ENCODE results near the gene PLLP.
"Not testable (repeated sequence)": the region's sequence is repeated elsewhere in the genome, so short reads cannot be mapped to it uniquely, and the experiment has no call there.

Gene PLLP

DNA sequence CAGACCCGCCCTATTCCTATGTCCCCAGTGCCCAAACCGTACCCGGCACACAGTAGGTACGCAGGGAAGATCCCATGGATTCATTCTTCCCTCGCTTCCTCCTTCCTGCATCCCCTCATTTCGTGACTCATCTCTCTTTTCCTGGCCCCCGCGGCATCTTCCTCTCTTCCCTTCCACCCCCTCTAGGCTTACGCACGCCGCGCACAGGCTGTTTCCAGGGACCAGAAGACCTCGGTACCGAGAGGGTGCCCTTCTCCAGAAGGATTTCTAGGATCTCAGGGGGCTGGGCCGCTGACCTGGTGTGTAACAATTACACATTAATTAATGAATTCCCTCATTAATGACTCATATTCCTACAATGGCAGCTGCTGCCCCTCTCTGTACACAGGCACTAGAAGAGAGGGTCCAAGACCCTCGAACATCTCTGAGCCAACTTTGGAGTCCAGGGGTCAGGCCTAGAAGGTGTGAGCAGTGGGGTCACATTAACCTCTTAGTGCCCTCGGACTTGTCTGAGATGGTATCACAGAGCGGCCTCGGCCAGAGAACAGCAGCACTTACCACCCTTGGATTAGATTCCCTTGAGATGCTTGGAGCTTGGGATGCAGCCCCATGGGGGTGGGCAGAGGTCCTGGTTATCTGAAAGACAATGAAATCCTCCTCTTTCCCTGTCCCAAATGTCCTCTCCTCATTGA, 16.8 kb upstream of the PLLP start:
- no peak for DNase-seq

DNA sequence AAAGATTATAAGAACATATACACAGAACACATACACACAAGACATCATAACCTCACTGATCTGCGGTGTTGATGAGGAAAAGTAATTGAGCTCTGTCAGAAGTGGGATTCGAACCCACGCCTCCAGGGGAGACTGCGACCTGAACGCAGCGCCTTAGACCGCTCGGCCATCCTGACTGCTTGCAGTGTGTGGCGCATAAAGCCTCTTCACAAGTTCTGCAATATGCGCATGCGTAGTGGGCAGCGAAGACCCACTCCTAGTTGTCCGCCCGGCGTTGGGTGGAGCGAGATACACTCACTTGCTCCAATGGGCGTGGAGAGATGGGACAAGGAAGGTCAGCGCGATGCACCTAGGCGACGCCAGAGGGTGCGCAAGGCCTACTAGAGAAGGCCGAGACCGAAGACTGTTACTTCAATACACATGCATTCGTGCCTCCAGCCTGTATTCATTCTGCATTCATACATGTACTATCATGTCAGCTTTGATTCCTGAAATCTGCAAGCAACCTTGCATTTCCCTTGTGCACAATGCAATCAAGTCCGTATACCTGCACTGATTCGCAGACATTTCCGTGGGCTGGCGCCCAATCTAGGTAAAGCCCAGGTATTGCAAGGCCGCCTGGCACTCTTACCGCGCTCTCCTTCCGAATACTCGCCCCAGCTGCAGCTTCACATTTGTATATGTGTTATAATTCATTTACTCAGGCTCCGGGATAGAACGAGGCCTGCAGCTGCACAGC, 16.1 kb upstream of the PLLP start:
- DNase-seq = peak; percentile 100

- peak; percentile 81 for DNase-seq
Measured at GRCh38 chr16:57299719-57300386, 15.4 kb upstream of the PLLP start.

DNA sequence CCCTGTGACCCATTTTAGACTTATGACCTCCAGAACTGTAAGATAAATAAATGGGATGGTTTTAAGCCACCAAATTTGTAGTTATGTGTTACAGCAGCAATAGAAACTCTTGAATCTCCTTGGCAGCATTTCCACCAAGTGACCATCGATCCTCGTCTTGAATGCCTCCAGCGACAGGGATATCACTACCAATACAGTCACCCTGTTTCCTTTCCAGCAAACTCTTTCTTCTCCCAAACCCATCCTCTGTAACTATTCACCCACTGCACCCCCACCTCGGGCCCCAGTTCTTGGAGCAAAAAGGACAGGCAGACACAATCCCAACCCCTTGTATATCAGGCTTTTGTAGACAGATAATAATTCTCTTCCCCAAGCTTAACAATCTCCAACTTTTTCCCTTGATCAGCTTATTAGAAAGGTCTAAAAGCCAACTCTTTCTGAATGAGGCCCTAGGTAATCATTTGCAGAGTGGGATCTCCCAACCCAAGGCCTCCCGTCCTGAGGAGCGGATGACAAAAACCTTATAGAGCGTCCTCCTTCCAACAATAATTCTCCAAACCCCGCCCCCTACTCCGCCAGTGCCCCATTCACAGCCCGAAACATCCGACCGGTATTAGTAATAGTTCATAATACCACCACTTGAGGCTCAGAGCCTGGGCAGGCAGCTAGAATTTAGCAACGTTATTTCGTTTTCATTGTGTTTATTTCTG, 14.7 kb upstream of the PLLP start:
- DNase-seq = no peak

DNA sequence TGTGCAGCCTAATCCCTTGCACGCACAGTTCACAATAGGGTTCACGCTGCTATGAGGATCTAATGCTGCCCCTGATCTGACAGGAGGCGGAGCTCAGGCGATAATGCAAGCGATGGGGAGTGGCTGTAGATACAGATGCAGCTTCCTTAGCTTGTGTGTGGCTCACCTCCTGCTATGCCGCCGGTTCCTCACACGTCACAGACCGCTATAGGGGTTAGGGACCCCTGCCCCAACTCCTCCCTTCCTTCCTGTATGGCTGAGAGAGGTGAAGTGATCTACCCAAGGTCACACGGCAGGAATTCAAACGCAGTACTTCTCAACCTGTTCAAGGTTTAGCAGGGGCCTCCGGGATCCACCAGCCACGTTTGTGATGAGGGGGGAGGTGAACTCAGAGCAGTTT, 13.4 kb upstream of the PLLP start:
- peak; percentile 56 for DNase-seq

DNA sequence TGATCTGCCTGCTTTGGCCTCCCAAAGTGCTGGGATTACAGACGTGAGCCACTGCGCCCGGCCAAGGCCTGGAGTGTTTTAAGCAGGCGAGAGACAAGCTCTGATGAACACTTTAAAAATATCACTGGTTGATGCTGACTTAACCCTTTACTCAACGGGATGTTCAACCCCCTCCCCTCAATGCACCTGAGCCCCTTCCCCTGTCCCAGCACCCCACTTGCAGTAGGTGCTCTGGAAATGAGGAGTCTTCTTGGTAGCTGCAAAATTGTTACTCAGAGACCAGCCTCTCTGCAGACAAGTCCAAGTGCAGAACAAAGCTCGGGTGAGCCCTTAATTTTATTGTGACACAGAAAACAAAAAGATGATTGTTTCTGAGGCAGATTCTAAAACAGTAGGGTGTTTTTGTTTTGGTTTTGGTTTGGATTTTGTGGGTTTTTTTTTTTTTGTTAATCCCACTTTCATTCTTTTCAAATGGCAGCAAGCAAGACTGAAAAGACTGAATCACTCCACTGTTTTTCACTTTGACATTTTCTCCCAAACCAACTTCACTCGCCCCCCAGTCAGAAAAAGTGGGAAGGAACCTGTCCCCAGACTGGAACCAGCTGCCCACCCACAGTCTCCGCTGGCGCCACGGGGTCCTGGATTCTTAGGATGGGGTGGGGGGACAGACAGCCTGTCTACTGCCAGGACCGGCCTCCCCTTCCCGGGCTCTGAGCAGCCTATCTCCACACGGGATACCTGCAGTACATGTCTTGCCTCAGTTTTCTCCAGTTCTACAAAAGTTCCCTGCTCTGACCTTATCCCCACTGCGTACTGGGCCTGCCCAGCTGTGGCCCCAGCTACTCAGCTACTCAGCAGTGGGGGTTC, 5.2 kb upstream of the PLLP start:
- no peak for DNase-seq

GRCh38 chr16:57285379-57285778, 907 bp upstream of the PLLP start:
- no peak for DNase-seq

- DNase-seq = no peak
Measured at GRCh38 chr16:57284952-57285363, 486 bp upstream of the PLLP start.

GRCh38 chr16:57283959-57284208, 588 bp downstream of the PLLP start:
- no peak for DNase-seq

DNA sequence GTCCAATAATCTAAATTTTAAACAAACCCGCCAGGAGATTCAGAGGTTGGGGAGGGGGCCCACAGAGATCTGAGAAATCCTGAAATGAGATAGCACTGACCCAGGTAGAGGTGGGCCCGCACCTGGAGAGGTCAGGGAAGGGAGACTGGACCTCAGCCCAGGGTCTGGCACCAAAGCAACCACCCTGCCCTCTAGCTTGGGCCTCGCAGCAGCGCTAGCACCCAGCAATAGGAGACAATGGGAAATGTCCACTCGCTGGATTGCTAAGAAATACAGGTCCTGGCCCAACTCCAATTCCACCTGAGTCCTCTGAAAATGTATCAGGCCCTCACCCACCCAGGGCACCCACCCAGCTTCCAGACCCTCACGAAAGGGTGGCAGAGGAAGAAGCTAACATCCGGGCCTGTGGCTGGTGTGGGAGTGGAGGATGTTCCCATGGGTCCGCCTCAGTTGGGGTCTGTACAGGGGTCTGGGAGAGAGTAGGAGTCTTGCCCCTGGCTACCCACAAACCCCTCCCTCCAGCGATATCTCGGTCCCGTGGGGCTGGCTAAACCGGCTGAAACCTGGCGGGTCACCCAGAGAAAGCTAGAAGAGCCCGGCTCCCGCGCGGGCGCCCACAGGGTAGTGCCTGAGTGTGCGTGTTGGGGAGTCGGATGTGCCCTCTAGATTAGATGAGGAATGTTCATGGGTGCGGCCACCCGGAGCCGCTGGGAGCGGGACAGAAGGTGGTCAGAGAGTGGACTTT, 1.1 kb downstream of the PLLP start:
- no peak for DNase-seq

DNA sequence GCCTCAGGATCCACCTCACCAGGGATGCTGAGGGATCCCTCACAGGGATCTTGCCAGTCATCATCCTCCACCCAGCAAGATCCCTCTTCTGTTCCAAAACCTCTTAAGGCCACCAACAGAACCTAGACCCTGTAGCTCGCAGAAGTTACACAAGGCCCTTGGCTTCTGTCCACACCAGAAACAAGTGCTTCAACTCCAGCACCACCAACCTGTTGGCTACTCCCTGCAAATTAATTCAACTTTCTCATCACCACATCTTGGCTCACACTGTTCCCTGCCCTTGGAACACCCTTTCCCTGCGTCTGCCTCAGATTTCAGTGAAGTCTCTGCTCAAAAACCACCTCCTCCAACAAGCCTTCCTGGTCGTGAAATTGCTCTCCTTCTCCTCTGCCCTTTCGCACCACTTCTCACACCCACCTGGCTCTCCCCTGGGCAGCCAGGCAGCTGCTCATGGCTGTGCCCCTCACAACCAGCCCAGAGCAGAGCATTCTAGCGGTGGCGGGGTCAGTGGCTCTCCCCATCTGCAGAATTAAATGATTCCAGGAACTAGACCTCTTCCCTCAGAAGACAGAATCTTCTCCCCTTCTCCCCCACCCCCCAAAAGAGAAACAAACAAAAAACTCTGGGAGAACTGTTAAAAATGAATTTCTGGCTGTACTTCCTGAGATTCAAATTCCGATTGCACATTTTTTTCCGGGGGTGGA, 1.8 kb downstream of the PLLP start:
- no peak for DNase-seq

DNA sequence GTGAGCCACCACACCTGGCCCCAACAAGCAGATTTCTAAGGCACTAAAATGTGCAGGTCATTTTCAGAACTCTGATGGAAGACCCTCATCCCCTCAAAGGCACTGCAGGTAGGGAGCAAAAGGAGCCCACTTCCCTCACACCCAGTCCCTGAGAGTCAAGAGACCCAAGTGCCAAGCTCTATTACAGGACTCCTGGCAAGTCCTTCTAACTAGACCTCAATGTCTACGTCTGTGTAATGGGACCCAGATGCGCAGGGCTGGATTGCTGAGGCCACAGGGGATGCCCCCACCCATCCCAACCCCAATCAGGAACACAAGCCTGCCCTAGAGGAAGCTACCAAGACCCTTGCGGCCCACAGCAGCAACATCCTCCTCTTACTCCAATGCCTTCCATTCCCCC, 2.7 kb downstream of the PLLP start:
- no peak for DNase-seq

GRCh38 chr16:57279780-57280638, 4.5 kb downstream of the PLLP start:
- no peak for DNase-seq

DNA sequence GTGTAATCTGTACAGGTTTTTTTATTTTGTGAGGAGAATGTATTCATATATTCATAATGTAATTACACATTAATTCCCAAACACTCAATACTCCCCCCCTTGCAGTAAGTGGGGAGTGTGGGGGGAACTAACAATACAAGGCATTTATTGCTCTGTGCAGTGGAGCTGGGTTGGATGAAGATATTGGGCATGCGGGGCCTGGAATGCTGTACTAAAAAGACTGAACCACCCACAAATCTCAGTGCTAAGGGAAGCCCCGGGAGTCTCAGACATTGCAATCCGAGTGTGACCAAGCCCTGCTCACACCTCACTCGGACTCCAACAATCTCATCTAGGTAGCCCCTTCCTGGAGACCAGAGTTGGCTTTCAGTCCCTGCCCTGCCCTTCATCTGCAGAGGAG, 6.0 kb downstream of the PLLP start:
- DNase-seq = no peak

GRCh38 chr16:57277586-57277985, 6.9 kb downstream of the PLLP start:
- DNase-seq = peak; percentile 45

DNA sequence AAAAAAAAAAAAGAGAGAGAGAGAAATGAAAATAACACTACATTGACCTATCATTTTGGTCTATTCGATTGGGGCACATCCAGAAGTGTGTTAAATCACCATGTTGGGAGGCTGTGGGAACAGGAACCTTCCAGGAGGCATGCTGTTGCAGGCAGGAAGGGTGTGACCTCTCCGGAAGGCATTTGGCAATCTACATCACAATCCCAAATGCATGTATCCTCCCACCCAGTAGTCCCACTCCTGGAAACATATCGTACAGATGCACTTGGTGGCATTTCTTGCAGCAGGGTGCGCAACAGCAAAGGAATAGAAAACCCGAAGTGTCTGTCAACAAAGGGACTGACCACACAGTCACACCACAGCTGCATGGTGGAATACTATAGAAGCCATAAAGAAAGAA, 7.9 kb downstream of the PLLP start:
- DNase-seq = no peak

- DNase-seq = not testable (repeated sequence)
Measured at GRCh38 chr16:57275946-57276345, 8.5 kb downstream of the PLLP start.

DNA sequence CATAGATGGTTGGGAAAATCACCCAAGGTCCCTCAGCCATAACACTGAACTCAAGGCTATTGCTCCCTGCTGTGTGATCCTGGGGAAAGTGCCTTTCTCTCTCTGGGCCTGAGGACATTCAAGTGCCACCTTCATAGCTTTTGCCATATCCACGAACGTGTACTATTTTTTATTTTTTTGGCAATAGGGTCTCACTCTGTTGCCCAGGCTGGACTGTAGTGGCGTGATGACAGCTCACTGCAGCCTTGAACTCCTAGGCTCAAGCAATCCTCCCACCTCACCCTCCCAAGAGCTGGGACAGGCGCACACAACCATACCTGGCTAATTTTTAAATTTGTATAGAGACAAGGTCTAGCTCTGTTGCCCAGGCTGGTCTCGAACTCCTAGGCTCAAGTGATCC, 10.6 kb downstream of the PLLP start:
- DNase-seq = no peak

GRCh38 chr16:57273359-57273758, 11.1 kb downstream of the PLLP start:
- DNase-seq = no peak

DNA sequence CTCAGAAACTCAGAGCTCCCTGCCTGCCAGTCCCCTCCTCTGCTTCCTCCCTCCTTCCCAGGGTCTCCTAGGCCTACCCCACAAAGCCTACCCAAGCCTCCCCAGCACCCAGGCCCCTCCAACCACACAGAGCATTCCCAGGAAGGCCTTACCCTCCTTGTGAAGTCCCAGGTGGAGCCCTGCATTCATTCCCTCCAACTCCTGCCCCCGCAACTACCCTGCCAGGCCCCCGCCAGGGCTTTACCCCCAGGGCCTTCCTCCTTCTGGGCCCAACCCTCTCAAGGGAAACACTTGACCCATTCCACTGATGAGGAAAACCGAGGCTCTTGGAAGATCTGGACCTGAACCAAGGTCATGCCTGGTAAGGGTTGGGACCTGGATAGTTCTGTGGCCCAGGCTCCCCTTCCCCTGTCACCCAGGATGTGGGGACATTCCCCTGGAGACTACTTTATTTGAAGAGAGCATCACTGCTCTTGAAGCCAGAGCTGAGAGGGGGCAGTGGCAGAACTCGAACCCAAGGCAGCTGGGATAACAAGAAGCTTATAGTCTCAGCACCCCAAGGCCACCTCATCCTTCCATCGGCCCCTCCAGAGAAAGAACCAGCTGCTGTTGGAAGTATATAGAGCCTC, 12.5 kb downstream of the PLLP start:
- no peak for DNase-seq

Measured in activated T-cell treated with anti-CD3 and anti-CD28 coated beads, Interleukin-2, amount 50 U/mL, for 1 hour (primary cell).